Left lung (tissue), 10 donors: ENCODE data around the gene PEX11A. TPM values are rescaled to one million over a fixed set of nuclear protein-coding genes. Genes with fewer than 3 reads are reported as not detected.

Experiments
- ATAC-seq: fragments of 200-7000 bp; cut with Tn5 transposase; one replicate; pipeline ENCODE4 v1.9.1; 2020; ENCODE audit warnings: moderate library complexity
- DNase-seq, 4 donors: peaks; one replicate each; pipeline ENCODE4 v3.0.0-alpha.2; 2013 to 2020
- H3K27ac ChIP-seq, 2 donors: fragments of 200-600 bp; sonication (generic) in 1 of 2; one replicate each; pipeline versions ENCODE4 v1.5.0 to v1.8.0; 2020 to 2021
- H3K27me3 ChIP-seq, 2 donors: fragments of 200-600 bp; sonication (generic) in 1 of 2; one replicate each; pipeline versions ENCODE4 v1.5.0 to v1.8.0; 2020 to 2021
- H3K36me3 ChIP-seq, 2 donors: fragments of 200-600 bp; sonication (generic) in 1 of 2; one replicate each; pipeline versions ENCODE4 v1.5.0 to v1.8.0; 2020 to 2021
- H3K4me1 ChIP-seq, 2 donors: fragments of 200-600 bp; one replicate each; pipeline ENCODE4 v1.8.0; 2021
- H3K4me3 ChIP-seq, 2 donors: fragments of 200-600 bp; sonication (generic) in 1 of 2; one replicate each; pipeline versions ENCODE4 v1.5.0 to v1.8.0; 2020 to 2021; ENCODE audit warnings: mild to moderate bottlenecking in 1 of 2
- H3K9me3 ChIP-seq, 2 donors: fragments of 200-600 bp; sonication (generic) in 1 of 2; one replicate each; pipeline versions ENCODE4 v1.5.0 to v1.8.0; 2020 to 2021
- CTCF ChIP-seq, 2 donors: fragments of 200-600 bp; sonication (generic) in 1 of 2; IDR thresholded peaks; one replicate each; pipeline versions ENCODE4 v1.5.0 to v1.8.0; 2021; ENCODE audit warnings: antibody characterized with exemption in 2 of 2
- intact Hi-C, 2 donors: fragments of 100-400 bp; cut with DNase I; formaldehyde crosslinking; loops; one replicate each; pipeline versions ENCODE4 v1.11.2 to v1.14.2; 2022
- polyA plus RNA-seq, 6 donors: library from polyadenylated mRNA; unstranded; fragments of 120-200 nt; gene quantifications; one replicate each; pipeline ENCODE4 v1.2.1, GENCODE V29; 2013; ENCODE audit not compliant: insufficient read length in 6 of 6
- total RNA-seq, 2 donors: library from RNA; stranded (reverse); fragmentation: NEBNext Ultra II Directional; extraction: Animal tissue kit (Norgen Biotek cat#: 25700); gene quantifications; one replicate each; pipeline ENCODE4 v1.2.1, GENCODE V29; 2021
- donor health status: DM: no; HTN: yes; CAD: no.
- donor health status: DM: no; HTN: no; CAD: no.

PEX11A gene
- total and polyA plus RNA-seq, 8 donors: 5.6 to 18.3 (median 16.1) TPM

GRCh38 chr15:89731275-89731674 is 40.7 kb upstream of the PEX11A start:
- Histone ChIP-seq H3K4me1 (no peaks in the 10 kb centered on the region), H3K9me3 (no peaks in the 10 kb centered on the region), H3K4me3 (no peak overlapping the region), H3K27ac (no peak overlapping the region), H3K36me3 (no peaks in the 10 kb centered on the region), H3K27me3 (no peaks in the 10 kb centered on the region)
- no peak for ATAC-seq
- DNase-seq: no peak
- TF ChIP-seq CTCF (IDR thresholded peaks at IDR 0.05): no peak
- intact Hi-C loops: no loop called here

- no peaks in the 10 kb centered on the region for H3K4me1 ChIP-seq
- no peak overlapping the region for H3K4me3 ChIP-seq
- peak; percentile 33 for ATAC-seq
- no peak for TF ChIP-seq CTCF (IDR thresholded peaks at IDR 0.05)
- H3K27ac ChIP-seq: no peak overlapping the region
- H3K36me3 ChIP-seq: no peaks in the 10 kb centered on the region
- intact Hi-C loops: no loop called here
- H3K27me3 ChIP-seq: no peaks in the 10 kb centered on the region
- DNase-seq: no peak
- H3K9me3 ChIP-seq: peaks cover 0 to 7% of the 10 kb centered on the region in 2 donors
These were observed 37.7 kb upstream of the PEX11A start for GRCh38 chr15:89728254-89728653.

- Histone ChIP-seq H3K27me3 (no peaks in the 10 kb centered on the region), H3K36me3 (no peaks in the 10 kb centered on the region), H3K27ac (no peak overlapping the region), H3K4me1 (no peaks in the 10 kb centered on the region), H3K4me3 (no peak overlapping the region), H3K9me3 (peaks cover 0 to 7% of the 10 kb centered on the region in 2 donors)
- ATAC-seq: no peak
- intact Hi-C loops: no loop called here
- DNase-seq: no peak
- no peak for TF ChIP-seq CTCF (IDR thresholded peaks at IDR 0.05)
These were observed 34.5 kb upstream of the PEX11A start for GRCh38 chr15:89725064-89725463.

- intact Hi-C loops: no loop called here
- Histone ChIP-seq H3K27ac (no peak overlapping the region), H3K4me3 (no peak overlapping the region), H3K9me3 (peaks cover 0 to 7% of the 10 kb centered on the region in 2 donors), H3K27me3 (no peaks in the 10 kb centered on the region), H3K36me3 (no peaks in the 10 kb centered on the region), H3K4me1 (no peaks in the 10 kb centered on the region)
- ATAC-seq (no peak), DNase-seq (no peak)
- TF ChIP-seq CTCF (IDR thresholded peaks at IDR 0.05): no peak
These were observed 34.1 kb upstream of the PEX11A start for GRCh38 chr15:89724621-89725020.

GRCh38 chr15:89723031-89723430 is 32.5 kb upstream of the PEX11A start:
- intact Hi-C loops: no loop called here
- H3K4me3 ChIP-seq: no peak overlapping the region
- no peaks in the 10 kb centered on the region for H3K4me1 ChIP-seq
- no peaks in the 10 kb centered on the region for H3K27me3 ChIP-seq
- DNase-seq (no peak), ATAC-seq (no peak)
- no peaks in the 10 kb centered on the region for H3K36me3 ChIP-seq
- H3K9me3 ChIP-seq: peaks cover 0 to 7% of the 10 kb centered on the region in 2 donors
- no peak overlapping the region for H3K27ac ChIP-seq
- no peak for TF ChIP-seq CTCF (IDR thresholded peaks at IDR 0.05)
